Activated CD8-positive, alpha-beta memory T cell treated with anti-CD3 and anti-CD28 coated beads for 1 hour (primary cell): Measurements from ENCODE around the gene MCF2.
"Not testable (repeated sequence)": the region's sequence is repeated elsewhere in the genome, so short reads cannot be mapped to it uniquely, and the experiment has no call there.

Experiments
- DNase-seq, 2 donors: peaks; one replicate each; pipeline ENCODE4 v3.0.0-alpha.2; 2020; ENCODE audit warnings: low read depth in 1 of 2; ENCODE audit errors: extremely low read depth in 1 of 2

MCF2 gene, protein sequence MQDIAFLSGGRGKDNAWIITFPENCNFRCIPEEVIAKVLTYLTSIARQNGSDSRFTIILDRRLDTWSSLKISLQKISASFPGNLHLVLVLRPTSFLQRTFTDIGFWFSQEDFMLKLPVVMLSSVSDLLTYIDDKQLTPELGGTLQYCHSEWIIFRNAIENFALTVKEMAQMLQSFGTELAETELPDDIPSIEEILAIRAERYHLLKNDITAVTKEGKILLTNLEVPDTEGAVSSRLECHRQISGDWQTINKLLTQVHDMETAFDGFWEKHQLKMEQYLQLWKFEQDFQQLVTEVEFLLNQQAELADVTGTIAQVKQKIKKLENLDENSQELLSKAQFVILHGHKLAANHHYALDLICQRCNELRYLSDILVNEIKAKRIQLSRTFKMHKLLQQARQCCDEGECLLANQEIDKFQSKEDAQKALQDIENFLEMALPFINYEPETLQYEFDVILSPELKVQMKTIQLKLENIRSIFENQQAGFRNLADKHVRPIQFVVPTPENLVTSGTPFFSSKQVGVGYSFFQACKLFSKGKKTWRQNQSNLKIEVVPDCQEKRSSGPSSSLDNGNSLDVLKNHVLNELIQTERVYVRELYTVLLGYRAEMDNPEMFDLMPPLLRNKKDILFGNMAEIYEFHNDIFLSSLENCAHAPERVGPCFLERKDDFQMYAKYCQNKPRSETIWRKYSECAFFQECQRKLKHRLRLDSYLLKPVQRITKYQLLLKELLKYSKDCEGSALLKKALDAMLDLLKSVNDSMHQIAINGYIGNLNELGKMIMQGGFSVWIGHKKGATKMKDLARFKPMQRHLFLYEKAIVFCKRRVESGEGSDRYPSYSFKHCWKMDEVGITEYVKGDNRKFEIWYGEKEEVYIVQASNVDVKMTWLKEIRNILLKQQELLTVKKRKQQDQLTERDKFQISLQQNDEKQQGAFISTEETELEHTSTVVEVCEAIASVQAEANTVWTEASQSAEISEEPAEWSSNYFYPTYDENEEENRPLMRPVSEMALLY

DNA sequence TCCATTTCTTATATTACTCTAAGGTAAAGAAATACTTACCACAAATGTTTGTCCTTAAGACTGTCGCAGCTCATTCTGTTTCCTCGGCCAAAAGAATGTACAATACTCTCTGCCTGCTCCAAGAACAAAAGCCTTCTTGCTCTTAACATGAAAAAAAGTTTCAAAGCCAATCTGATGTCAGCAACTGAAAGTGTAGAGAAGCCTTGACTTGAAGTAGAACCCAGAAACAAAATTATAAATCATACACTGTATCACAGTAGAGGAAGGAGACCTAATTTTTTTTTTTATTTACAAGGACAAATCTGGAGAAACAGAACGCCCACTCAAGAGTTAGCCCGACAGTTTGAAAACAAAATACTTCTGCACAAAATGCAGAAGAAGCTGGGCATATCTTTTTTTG is at the start of gene MCF2:
Gene MCF2 (minus strand): TSS at position 101 of the 400 bp plus-strand sequence. CDS start 56,423 bp downstream, outside the sequence.
- no peak for DNase-seq

DNA sequence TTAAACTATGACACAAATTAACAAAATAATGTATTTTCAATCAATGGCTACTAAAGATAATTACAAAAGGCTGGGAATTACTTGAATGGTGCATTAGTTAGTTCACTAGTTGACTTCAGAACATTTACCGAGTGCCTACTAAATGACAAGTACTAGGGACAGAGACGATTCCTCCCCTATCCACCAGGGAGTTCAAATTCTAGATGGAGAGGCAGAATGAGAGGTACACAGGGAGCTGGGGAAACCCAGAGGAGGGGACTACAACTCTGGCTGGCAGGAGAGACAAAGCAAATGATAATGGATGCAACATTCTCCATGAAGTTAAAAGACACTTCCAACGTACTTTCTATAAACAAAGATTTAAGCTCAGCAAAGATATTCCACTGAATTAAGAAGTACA is 43.1 kb upstream of the MCF2 start:
- DNase-seq: no peak

DNA sequence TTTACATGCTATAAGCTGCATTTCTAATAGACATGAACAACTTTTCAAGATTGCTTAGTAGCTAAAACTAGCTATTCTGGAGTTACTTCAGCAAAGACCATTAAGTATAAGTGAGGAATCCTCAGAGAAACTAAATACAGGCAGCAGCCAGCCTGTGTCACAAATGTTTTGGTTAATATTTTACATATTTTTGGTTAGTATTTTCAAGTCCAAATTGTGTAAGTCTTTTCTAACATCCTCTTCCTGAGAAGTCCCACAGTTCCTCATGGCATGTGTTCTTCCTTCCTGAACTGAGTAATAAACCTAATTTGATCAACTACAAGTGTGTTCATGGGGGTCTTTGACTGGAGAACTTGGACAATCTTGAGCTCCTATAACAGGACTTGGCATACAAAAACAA is 42.4 kb upstream of the MCF2 start:
- no peak for DNase-seq

DNA sequence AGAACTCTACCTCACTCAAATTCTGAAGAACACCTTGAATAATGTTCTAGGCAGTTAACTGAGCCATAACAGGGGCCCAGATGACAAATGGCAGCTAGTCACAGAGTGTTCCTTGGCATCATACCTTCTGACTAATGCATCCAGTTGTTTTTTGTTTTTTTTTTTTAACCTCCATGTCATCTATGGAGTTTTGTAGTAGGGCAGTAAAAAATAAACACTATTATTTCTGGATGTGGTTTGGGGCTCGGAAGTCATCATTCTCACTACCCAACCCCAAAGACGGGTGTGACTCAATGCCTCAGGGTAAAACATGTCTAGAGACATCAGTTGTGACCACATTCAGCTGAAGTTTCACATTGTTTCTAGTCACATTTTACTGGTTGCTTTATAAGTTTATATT is 31.2 kb upstream of the MCF2 start:
- no peak for DNase-seq

DNA sequence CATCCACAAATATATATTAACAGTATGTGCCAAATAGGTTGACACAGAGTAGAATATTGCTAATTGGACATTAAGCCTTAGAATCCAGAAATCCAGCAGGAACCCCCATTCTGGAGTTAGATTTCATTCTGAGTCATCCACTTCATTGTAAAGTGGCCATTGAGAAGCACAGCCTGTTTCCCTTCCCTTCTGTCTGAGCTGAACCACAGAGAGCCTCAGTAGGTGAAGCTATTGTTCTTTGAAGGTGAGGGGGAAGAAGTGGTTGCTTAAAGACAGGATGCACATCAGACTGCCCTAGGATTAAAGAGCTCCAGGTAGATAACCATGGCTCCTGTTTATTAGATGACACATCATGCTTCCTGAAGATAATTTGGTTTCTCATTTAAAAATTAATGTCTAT is 30.6 kb upstream of the MCF2 start:
- no peak for DNase-seq

DNA sequence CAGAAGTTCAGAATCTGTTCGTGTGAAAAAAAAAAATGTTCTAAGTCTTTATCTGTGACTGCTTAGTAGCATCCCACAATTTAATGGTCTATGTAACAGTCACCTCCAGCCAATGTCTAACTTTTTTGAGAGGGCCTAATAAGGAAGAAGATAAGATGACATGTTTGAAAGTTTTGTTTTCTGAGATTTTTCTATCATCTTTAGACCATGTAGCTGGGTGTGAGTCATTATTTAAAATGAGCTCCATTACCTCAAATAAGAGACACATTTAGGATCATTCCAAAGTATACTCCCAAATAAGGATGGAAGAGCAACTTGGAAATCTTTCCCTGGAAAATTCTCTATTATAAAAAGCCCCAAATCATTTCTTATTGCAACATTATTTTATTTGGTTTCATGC is 28.2 kb upstream of the MCF2 start:
- no peak for DNase-seq

DNA sequence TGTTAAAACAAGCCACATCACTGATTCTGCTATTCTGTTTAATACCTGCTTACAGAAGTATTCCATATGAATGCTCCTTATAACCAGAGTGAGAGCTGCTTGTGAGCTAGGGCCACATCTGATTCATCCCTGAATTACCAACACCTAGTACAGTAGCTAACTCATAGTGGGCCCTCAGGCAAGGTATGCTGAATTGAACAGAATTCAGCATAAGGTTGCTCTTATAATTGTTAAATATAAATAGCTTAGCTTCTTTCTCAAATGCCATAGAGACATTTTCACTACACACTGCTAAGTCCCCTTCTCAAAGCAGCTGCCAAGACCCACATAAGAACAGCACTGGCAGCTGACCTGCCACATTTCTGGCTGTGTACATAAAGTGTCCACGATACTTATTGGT is 27.0 kb upstream of the MCF2 start:
- DNase-seq: no peak

DNA sequence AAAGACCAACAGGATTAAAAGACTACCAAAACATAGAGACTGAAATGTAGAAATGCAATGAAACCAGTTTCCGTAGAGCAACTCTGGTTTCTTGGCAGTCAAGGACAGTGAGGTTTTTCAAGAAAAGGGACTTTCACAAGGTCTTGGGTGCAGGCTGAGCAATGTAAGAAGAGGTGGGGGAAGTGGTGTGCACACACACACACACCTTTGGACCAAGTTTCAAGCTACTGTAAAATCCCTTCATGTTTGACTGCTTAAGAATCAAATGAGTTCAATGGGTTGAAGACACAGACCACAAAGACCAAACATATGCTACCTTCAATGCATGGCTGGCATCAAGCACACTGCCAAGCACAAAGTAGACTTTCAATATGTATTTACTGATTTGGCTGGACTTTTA is 17.8 kb upstream of the MCF2 start:
- no peak for DNase-seq

DNA sequence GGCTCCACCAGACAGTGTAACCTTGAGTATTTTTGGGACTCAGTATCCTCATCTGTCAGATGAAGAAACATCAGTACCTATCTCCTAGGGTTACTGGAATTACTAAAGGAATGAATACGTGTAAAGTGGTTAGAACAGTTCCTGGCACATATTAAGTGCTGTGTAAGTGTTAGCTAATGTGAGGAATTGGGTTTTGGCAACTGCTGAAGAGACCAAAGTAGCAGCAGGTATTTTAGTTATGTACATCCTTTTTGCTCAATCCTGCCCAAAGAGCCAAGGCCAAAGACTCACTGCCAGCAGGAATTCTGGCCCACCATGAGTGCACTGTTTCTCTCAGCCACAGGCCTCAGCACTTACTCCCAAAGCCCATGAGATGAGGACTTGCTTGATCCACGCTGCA is 16.7 kb upstream of the MCF2 start:
- DNase-seq: no peak

DNA sequence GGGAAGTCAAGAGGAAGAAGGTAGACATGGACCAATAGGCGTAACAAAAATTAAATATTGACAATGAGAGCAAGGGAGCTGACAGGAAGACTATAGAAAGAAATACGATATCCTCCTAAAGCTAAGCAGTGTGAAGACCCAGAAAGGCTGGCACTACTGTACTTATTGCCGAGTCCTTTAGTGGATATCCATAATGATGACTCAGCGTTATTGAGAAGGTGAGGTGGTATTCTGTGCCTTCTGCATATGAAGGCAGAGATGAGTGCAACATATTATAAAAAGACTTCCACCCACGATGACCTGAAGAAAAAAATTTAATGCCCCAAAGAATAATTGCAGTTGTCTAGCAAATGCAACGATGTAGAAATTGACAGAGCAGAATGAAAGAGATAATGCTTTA is 13.0 kb upstream of the MCF2 start:
- DNase-seq: no peak

DNA sequence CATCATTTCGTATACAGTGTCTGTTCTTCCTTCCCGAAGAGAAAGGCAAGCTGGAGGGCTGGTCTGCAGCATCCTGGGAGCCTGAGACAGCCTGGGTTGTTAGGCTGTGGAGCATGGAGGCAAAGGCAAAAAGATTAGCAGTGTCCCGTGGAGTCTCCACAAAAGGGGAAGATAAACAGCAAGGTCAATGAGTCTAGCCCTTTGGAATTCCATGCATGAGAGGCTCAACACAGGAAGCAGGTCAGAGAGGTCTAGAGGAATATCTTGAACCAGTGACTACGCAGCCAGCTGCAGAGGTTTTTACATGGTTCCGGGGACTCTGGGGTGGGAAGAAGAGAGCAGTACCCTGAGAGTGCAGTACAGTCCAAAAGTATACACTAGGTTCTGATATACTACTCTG is 12.2 kb upstream of the MCF2 start:
- DNase-seq: no peak

DNA sequence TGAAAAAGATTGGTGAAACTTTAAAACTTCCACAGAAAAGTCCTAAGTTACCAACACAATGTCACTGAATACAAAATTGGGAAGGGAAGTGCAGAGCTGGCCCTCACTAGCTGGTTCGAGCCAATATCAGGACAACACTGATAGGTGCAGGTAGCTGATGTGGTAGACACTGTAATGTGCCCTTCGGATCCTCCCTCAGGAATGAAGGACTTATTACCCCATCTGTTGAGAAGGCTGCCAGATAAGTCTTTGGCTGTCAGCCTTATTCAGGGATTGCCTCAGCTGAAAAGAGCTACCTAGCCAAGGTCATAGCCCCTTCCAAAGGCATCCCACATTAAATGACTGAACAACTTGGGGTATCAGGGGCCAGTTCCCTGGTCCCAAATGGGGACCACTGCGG is 5.3 kb downstream of the MCF2 start:
- DNase-seq: no peak

DNA sequence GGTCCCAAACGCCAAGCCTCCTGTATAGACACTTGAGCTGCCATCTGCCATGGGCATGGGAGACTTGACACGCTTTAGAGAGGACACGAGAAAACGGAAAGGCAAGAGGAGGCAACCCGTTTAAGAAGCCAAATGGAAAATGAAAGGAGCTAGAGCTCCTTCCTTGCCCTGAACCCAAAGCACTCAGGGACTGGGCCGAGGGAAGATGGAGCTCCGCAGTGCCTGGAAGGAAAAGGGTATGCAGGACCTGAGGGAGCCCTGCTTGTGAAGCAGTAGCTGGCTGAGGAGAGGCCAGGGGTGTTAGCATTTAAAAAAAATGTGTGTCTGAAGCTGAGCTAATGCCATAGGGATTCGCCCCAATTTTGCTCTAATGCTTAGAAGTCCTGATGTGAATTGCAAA is 15.1 kb downstream of the MCF2 start:
- no peak for DNase-seq

DNA sequence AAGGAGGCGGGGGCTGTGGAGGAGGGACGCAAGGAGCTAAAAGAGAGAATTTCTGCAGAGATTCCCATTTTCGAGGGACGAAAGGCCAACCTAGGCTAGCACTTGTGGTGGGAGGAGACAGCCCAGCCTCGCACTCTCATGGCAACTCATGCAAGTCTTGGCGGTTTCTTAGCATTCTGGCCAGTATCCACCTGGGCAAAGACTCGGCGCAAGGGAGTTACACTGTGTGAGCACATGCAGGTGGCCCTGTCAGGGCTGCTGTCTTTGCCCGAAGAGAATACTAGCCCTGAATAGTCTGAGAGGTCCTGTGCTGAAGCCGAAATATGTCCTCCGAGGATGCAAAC is 15.5 kb downstream of the MCF2 start:
- DNase-seq: no peak

DNA sequence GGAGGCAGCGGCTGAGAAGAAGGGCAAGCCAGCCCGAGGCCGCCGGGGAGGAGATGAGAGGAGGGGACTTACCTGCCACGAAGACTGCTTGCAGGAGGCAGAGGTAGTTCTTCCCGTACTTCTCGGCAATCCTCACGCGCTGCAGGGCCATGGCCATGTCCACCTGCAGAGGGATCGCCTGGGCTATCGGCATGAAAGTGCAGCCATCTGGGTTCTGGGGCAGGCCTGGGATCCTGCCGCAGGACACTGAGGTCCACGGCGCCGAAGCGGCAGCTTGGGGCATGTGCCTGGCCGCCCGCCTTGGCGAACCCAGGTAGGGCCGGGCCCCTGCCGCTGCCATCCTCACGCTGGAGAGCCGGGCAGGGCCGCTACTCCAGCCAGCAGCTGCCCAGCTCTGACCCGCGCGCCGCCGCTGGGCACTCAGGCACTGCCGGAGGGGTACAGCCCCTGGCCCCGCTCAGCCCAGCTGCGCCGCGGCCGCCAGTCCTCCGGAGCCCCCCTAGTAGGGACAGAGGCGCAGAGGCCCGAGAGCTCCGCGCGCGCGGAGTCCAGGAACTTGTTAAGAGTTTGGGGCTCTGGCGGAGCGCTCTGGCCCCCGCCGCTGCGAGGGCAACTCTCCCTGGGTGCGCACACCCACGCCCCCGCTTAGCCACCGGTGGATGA is 16.0 kb downstream of the MCF2 start:
- no peak for DNase-seq

DNA sequence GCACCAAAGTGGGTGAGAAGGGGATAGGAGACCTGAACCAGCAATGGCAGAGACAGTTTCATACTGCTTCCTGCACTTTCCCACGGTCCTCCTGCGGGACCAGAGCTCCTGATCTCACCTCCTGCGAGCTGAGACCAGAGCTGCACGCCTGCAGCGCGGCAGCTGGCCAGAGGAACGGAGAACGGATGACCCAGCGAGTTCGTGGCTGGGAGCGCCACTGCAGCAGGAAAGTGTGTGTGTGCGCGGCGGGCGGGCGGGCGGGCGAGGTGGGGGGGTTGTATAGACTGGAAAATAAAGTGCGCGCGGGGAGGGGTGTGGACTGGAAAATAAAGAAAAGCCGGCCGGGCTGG is 16.5 kb downstream of the MCF2 start:
- no peak for DNase-seq

DNA sequence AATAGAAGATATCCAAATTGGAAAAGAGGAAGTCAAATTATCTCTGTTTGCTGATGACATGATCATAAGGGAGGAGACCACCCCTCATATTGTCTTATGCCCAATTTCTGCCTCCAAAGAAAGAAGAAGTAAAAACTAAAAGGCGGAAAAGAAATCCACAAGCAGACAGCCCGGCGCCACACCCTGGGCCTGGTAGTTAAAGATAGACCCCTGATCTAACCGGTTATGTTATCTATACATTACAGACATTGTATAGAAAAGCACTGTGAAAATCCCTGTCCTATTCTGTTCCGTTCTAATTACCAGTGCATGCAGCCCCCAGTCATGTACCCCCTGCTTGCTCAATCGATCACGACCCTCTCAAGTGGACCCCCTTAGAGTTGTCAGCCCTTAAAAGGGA is 22.8 kb downstream of the MCF2 start:
- not testable (repeated sequence) for DNase-seq

DNA sequence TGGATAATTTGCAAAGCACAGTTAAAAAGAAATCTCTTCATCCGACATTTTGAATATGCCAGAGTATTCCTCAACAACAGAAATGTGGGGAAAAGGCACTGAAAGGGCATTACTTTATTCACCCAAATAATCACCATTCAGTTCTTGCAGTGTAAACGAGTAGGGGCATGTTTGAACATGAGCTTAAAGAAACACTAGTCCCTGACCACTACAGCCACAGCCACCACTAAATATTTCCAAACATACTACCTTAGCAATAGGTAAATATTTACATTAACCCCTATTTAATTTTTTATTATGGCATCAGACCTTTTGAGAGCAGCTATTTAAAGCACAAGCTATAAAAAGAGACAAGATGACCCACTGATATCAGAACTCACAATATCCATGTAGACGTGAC is 27.6 kb downstream of the MCF2 start:
- no peak for DNase-seq

DNA sequence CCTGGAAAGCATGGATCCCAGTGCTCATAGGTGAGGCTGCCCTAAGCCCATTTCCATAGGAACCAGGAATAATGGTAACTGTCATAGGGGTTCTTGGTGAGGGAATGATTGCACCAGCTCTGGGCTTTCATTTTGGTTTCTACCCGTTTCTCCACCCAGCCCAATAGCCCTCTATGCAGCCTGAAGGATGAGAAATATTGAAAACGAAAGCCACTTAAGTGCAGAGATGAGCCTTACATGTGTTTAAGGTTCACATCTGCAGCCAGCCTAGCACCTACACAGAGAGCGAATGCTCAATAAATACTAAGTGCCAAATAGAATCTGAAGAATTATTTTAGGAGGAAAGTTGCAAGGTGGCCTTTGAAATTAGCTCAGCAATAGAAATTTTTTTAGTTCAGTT is 60.4 kb downstream of the MCF2 start:
- DNase-seq: no peak

DNA sequence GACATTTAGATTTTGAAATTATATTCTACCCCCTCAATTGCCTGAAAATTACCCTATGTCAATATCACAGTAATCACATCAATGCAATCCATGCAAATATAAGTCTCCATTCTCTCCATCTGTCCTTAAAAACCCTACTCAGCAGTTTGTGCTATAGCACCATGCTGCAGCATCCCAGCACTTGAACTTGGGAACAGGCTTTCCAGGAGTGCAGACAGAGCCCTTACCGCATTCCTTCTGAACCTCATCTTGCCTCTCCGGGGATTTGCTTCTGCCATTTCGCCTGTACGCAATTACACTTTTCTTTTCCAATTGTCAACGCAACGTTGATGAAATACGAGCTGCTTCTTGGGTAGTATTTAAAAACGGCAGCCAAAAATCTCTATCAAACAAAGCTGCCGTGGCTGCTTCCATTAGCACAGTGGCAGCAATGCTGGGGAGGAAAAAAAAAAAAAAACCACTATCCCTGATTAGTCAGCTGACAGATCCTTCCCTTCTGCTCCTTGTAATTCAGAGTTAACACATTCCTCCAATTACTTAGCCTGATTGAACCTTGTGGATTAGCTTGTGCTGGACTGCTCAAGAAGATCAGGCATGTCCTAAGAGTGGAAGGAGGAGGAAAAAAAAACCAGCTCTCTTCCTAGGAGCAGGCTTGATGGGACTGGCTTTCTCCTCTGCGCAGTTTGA is 65.6 kb downstream of the MCF2 start:
- DNase-seq: no peak

DNA sequence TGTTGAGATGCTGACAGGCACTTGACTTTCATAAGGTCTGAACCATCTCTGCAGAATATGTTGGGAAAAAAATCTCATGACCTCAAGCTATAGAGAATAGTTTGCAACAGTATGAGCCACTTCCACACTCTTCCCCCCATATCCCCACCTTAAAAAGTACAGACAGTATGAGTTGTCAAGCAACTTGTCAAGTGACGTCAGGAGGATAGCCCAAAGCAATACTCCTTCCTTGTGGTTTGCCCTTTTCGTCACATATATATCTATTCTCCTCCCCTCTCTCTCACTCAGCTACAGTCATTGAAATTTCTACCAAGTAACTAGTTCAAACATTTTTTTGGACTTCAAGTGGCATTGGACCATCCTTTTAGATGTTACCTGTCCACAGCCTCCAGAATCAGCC is 67.7 kb downstream of the MCF2 start:
- no peak for DNase-seq
